ENCODE results near the gene CHI3L2.

- TF ChIP-seq POLR2A (IDR thresholded peaks at IDR 0.05) (no peak), CTCF (IDR thresholded peaks at IDR 0.05) (no peak)
Measured at GRCh38 chr1:111228748-111229126, 1.2 kb downstream of the CHI3L2 start.

All from adrenal gland (tissue), 5 donors.